ENCODE results near the gene FAM171A2. TPM values are rescaled to one million over a fixed set of nuclear protein-coding genes. Genes with fewer than 3 reads are reported as not detected.
A peak's percentile ranks its signal among the peaks of the same experiment; 100 is the strongest.

FAM171A2 gene
- total RNA-seq, 1 donor from 2014 or later: 0.21 TPM

- Mint-ChIP-seq H3K4me1 (no peaks in the 10 kb centered on the region), H3K36me3 (ENCODE audit: low read depth) (no peaks in the 10 kb centered on the region), H3K27ac (no peak overlapping the region), H3K27me3 (peaks cover 39% of the 10 kb centered on the region), H3K9me3 (no peaks in the 10 kb centered on the region), H3K4me3 (no peak overlapping the region)
- intact Hi-C loops (cut with micrococcal nuclease): no loop called here
- no peak for DNase-seq
These were observed 2.1 kb downstream of the FAM171A2 start for GRCh38 chr17:44361292-44362260.

- Mint-ChIP-seq H3K27ac (no peak overlapping the region), H3K27me3 (peaks cover 32% of the 10 kb centered on the region), H3K36me3 (ENCODE audit: low read depth) (no peaks in the 10 kb centered on the region), H3K4me1 (no peaks in the 10 kb centered on the region), H3K9me3 (no peaks in the 10 kb centered on the region), H3K4me3 (no peak overlapping the region)
- no peak for DNase-seq
- intact Hi-C loops (cut with micrococcal nuclease): no loop called here
These were observed 2.8 kb downstream of the FAM171A2 start for GRCh38 chr17:44360826-44361225.

- Mint-ChIP-seq H3K9me3 (no peaks in the 10 kb centered on the region), H3K27ac (no peak overlapping the region), H3K27me3 (peaks cover 29% of the 10 kb centered on the region), H3K4me3 (no peak overlapping the region), H3K4me1 (no peaks in the 10 kb centered on the region), H3K36me3 (ENCODE audit: low read depth) (no peaks in the 10 kb centered on the region)
- DNase-seq: no peak
- intact Hi-C loops (cut with micrococcal nuclease): no loop called here
These were observed 3.5 kb downstream of the FAM171A2 start for GRCh38 chr17:44360144-44360533.

- no peak overlapping the region for H3K27ac Mint-ChIP-seq
- no peaks in the 10 kb centered on the region for H3K4me1 Mint-ChIP-seq
- intact Hi-C loops (cut with micrococcal nuclease): no loop called here
- no peak overlapping the region for H3K4me3 Mint-ChIP-seq
- no peaks in the 10 kb centered on the region for H3K9me3 Mint-ChIP-seq
- no peaks in the 10 kb centered on the region for H3K36me3 Mint-ChIP-seq (ENCODE audit: low read depth)
- DNase-seq: no peak
- peaks cover 25% of the 10 kb centered on the region for H3K27me3 Mint-ChIP-seq
These were observed 4.1 kb downstream of the FAM171A2 start for GRCh38 chr17:44359458-44360143.

GRCh38 chr17:44359006-44359405 is 4.6 kb downstream of the FAM171A2 start:
- no peaks in the 10 kb centered on the region for H3K4me1 Mint-ChIP-seq
- H3K27me3 Mint-ChIP-seq: peaks cover 25% of the 10 kb centered on the region

GRCh38 chr17:44358066-44358465 is 5.6 kb downstream of the FAM171A2 start:
- intact Hi-C loops (cut with micrococcal nuclease): no loop called here
- no peak overlapping the region for H3K27ac Mint-ChIP-seq
- no peaks in the 10 kb centered on the region for H3K4me1 Mint-ChIP-seq
- peaks cover 23% of the 10 kb centered on the region for H3K27me3 Mint-ChIP-seq
- H3K36me3 Mint-ChIP-seq (ENCODE audit: low read depth): no peaks in the 10 kb centered on the region
- no peak for DNase-seq
- no peaks in the 10 kb centered on the region for H3K9me3 Mint-ChIP-seq
- H3K4me3 Mint-ChIP-seq: no peak overlapping the region

More at GRCh38 chr17:44359006-44359405, 4.6 kb downstream of the FAM171A2 start:
- Mint-ChIP-seq H3K36me3 (ENCODE audit: low read depth) (no peaks in the 10 kb centered on the region), H3K27ac (no peak overlapping the region), H3K4me3 (no peak overlapping the region), H3K9me3 (no peaks in the 10 kb centered on the region)
- intact Hi-C loops (cut with micrococcal nuclease): no loop called here
- no peak for DNase-seq

GRCh38 chr17:44356241-44356640 is 7.4 kb downstream of the FAM171A2 start:
- no peak for DNase-seq
- Mint-ChIP-seq H3K4me1 (no peaks in the 10 kb centered on the region), H3K27me3 (peaks cover 11% of the 10 kb centered on the region), H3K36me3 (ENCODE audit: low read depth) (peaks cover 5% of the 10 kb centered on the region), H3K4me3 (no peak overlapping the region), H3K27ac (no peak overlapping the region), H3K9me3 (no peaks in the 10 kb centered on the region)
- intact Hi-C loops (cut with micrococcal nuclease): no loop called here

GRCh38 chr17:44355642-44356099 is 8.0 kb downstream of the FAM171A2 start:
- no peaks in the 10 kb centered on the region for H3K9me3 Mint-ChIP-seq
- H3K27ac Mint-ChIP-seq: no peak overlapping the region
- intact Hi-C loops (cut with micrococcal nuclease): no loop called here
- H3K27me3 Mint-ChIP-seq: peaks cover 8% of the 10 kb centered on the region
- H3K36me3 Mint-ChIP-seq (ENCODE audit: low read depth): peaks cover 5% of the 10 kb centered on the region
- H3K4me1 Mint-ChIP-seq: no peaks in the 10 kb centered on the region
- H3K4me3 Mint-ChIP-seq: no peak overlapping the region
- DNase-seq: no peak

- peak; percentile 86 for DNase-seq
- Mint-ChIP-seq H3K27ac (no peak overlapping the region), H3K4me3 (peak overlapping the region; percentile 19), H3K4me1 (no peaks in the 10 kb centered on the region), H3K36me3 (ENCODE audit: low read depth) (peaks cover 5% of the 10 kb centered on the region), H3K9me3 (no peaks in the 10 kb centered on the region), H3K27me3 (peaks cover 8% of the 10 kb centered on the region)
- intact Hi-C loops (cut with micrococcal nuclease): no loop called here
These were observed 8.8 kb downstream of the FAM171A2 start for GRCh38 chr17:44354582-44355561.

- Mint-ChIP-seq H3K4me3 (peak overlapping the region; percentile 43), H3K9me3 (no peaks in the 10 kb centered on the region), H3K27ac (no peak overlapping the region), H3K36me3 (ENCODE audit: low read depth) (peaks cover 5% of the 10 kb centered on the region), H3K4me1 (no peaks in the 10 kb centered on the region), H3K27me3 (peaks cover 4% of the 10 kb centered on the region)
- peak; percentile 76 for DNase-seq
- intact Hi-C loops (cut with micrococcal nuclease): no loop called here
These were observed 9.9 kb downstream of the FAM171A2 start for GRCh38 chr17:44353672-44354331.

- intact Hi-C loops (cut with micrococcal nuclease): no loop called here
- peaks cover 4% of the 10 kb centered on the region for H3K27me3 Mint-ChIP-seq
- DNase-seq: no peak
- H3K9me3 Mint-ChIP-seq: no peaks in the 10 kb centered on the region
- peak overlapping the region; percentile 38 for H3K4me3 Mint-ChIP-seq
- H3K4me1 Mint-ChIP-seq: peaks cover 6% of the 10 kb centered on the region
- H3K36me3 Mint-ChIP-seq (ENCODE audit: low read depth): peaks cover 5% of the 10 kb centered on the region
- no peak overlapping the region for H3K27ac Mint-ChIP-seq
These were observed 10.6 kb downstream of the FAM171A2 start for GRCh38 chr17:44352828-44353671.
